K562 (cell line): ENCODE measurements around the gene PALLD.

Source experiments
- CTCF ChIP-seq, 3 experiments: IDR thresholded peaks in 2 of 3; conservative IDR thresholded peaks in 1 of 3; 2 replicates each; pipeline ENCODE4 v1.5.1; 2011 to 2012; ENCODE audit warnings: low read length in 3 of 3, mild to moderate bottlenecking in 3 of 3, control low read depth in 2 of 3, improper control_type of control experiment in 1 of 3, inconsistent platforms in 1 of 3, low read depth in 1 of 3, mixed read lengths in 1 of 3, moderate library complexity in 1 of 3; ENCODE audit not compliant: insufficient read depth in 2 of 3
- ELK1 ChIP-seq: sonication (generic); formaldehyde crosslinking; IDR thresholded peaks from 2 replicates; pipeline ENCODE4 v1.8.1; 2022; ENCODE audit warnings: missing genetic modification reagents
- JUN ChIP-seq, 2 experiments: sonication (generic) in 1 of 2; formaldehyde crosslinking in 1 of 2; IDR thresholded peaks; 2 replicates each; pipeline versions ENCODE4 v1.6.1 to v1.8.0; 2012 to 2022; ENCODE audit warnings: borderline replicate concordance in 2 of 2, mild to moderate bottlenecking in 2 of 2, improper control_type of control experiment in 1 of 2, low read depth in 1 of 2, low read length in 1 of 2, missing genetic modification reagents in 1 of 2
- NFIC ChIP-seq: fragments of 450-650 bp; IDR thresholded peaks from 2 replicates; pipeline ENCODE4 v1.6.1; 2017; ENCODE audit warnings: mild to moderate bottlenecking, inconsistent platforms
- POLR2AphosphoS5 ChIP-seq: IDR thresholded peaks from 2 replicates; pipeline ENCODE4 v1.6.1; 2011; ENCODE audit warnings: mild to moderate bottlenecking, low read depth, low read length, moderate library complexity; ENCODE audit not compliant: control insufficient read depth, insufficient read depth
- RCOR1 ChIP-seq, 2 experiments: IDR thresholded peaks; 2 replicates each; pipeline ENCODE4 v1.6.1; 2012; ENCODE audit warnings: low read depth in 2 of 2, low read length in 2 of 2, borderline replicate concordance in 1 of 2, improper control_type of control experiment in 1 of 2
- STAT5B ChIP-seq: fragments of 250-450 bp; sonication (Bioruptor Pico); IDR thresholded peaks from 2 replicates; pipeline ENCODE4 v1.8.0; 2021; ENCODE audit warnings: mild to moderate bottlenecking, inconsistent platforms

- no peak for TF ChIP-seq NFIC
- TF ChIP-seq STAT5B = no peak
- no peak for TF ChIP-seq CTCF (IDR thresholded peaks at IDR 0.05 in 2 of 3, conservative IDR thresholded peaks at IDR 0.05 in 1 of 3; ENCODE audit: insufficient read depth in 2 of 3, low read depth in 1 of 3, low read length in 3 of 3)
- TF ChIP-seq ELK1 (CRISPR knock-in tag) = no peak
- no peak for TF ChIP-seq JUN (IDR thresholded peaks at IDR 0.05; ENCODE audit: borderline replicate concordance, low read depth, low read length)
- TF ChIP-seq JUN (CRISPR knock-in tag; IDR thresholded peaks at IDR 0.05; ENCODE audit: borderline replicate concordance) = no peak
- no peak for TF ChIP-seq POLR2AphosphoS5
- TF ChIP-seq RCOR1 (IDR thresholded peaks at IDR 0.05; ENCODE audit: borderline replicate concordance in 1 of 2, low read depth in 2 of 2, low read length in 2 of 2) = no peak
Measured at GRCh38 chr4:168632301-168632725, 135.5 kb downstream of the PALLD start.
